Occipital lobe (tissue), 2 donors: Measurements from ENCODE around the gene TTLL10. TPM values are rescaled to one million over a fixed set of nuclear protein-coding genes. Genes with fewer than 3 reads are reported as not detected.
"Not testable (repeated sequence)": the region's sequence is repeated elsewhere in the genome, so short reads cannot be mapped to it uniquely, and the experiment has no call there.

Experiments
- DNase-seq: peaks from one replicate; lab custom pipeline; 2025; lab: John Stamatoyannopoulos, UW
- total RNA-seq: library from RNA; depleted of rRNA; stranded (reverse); fragments of >200 nt; gene quantifications from one replicate; pipeline ENCODE4 v1.2.3, GENCODE V29; 2014

Gene TTLL10
- total RNA-seq, 1 donor from 2014 or later = not detected

DNA sequence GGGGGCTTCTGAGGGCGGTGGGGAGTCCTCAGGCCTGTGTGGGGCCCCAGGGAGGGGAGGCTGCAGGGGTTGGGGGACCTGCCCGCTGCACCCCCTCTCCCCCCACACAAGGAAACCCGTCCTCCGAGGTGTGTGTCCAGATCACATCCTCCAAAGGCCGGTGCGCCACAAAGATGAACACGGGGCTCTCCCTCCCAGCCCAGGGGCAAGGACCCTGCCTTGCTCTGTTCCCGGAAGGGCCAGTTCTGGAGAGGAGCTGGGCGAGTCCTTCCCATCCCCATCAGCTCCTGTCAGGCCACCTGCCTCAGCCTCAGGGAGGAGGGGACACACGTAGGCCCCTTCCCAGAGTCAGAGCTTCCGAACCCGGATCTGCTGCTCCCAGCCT lies 2.5 kb upstream of the TTLL10 start:
- no peak for DNase-seq

DNA sequence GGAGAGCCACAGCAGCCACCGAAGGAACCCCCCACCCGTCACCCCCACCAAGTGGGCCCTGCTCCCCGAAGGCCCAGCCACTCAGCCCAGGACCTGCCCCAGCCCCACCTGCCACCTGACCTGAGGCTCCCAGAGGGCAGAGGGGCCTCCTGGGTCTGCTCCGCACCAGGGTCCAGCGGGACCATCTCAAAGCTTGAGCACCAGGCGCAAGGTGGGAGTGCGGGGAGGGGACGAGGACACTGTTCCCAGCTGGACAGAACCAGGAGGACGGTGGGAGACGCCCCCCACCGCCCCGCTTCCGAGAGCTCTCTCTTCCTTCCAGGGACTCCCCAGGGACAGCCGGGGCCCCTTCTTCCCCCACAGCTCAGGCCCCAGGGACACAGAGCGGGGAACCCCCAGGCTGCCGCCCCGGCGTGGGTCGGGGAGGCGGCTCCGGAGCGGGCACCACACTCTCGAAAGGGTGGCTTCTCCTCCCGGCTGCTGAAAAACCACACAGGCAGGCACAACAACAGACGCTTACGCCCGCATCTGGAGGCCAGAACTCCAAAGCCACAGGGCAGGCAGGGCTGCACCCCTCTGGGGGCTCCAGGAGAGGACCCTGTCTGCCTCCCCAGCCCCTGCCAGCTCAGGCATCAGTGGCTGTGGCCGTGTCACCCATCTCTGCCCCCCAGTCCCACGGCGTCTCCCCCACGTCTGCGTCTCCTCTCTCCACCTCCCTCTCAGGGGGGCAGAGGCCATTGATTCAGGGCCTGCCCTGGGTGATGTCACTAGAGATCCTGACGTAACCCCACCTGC lies 1.9 kb upstream of the TTLL10 start:
- no peak for DNase-seq

DNA sequence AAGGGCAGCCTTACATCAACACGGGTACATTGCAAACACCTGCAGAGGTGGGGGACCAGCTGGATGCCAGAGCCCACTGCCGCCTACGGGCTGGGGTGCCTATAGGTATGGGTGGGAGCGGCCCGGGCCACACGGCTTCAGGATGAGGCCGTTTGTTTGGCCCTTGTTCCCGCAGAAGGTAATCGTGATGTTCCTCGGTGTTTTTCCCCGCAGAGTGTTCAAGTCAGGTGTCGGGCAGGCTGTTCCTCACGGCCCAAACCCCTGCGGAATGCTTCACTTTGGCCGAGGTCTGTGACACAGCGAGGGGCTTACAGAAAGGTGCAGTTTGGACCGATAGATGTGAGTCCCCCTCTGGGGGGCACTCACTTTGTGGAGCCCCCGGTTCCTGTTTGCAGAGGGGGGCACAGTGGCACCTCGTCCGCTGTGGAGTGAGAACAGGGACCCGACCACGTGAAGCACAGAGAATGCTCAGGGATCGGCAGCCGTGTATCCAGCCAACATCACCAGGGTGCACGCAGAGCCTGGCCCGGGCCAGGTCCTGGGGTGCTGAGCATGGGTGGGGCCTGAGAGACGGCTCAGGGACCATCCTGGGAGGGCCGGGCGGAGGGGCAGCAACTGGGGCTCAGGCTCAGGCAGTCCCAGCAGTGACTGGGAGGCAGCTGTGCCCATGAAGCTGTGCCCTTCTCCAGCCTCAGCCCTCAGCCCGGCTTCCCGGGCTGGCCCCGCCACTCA lies 453 bp upstream of the TTLL10 start:
- DNase-seq = no peak

DNA sequence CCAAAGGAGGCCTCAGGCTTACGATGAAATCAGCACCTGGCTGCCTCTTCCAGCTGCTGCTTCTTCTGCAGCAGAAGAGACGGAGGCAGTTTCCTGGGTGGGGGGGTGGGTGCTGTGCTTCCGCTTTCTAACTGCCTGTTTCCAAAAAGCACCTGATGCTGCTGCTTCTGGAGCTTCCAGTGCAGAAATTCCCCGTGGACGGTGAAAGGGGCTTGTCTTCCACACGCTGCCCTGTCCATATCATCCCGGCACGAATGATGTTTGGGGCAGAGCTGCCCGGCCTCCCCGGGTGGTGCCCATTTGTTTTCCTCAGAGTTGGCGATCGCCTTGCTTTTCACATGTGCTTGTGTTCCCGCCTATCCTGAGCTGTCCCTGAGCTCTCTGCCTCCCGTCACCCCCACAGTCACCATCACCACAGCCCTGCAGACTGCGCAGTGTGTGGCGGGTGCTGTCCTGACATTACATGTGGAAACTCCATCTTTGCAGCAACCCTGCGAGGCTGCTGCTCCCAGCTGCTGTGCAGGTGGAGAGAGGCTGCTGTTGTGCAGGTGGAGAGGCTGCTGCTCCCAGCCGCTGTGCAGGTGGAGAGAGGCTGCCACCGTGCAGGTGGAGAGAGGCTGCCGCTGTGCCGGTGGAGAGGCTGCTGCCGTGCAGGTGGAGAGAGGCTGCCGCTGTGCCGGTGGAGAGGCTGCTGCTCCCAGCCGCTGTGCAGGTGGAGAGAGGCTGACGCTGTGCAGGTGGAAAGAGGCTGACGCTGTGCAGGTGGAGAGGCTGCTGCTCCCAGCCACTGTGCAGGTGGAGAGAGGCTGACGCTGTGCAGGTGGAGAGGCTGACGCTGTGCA lies 1.8 kb downstream of the TTLL10 start:
- DNase-seq = no peak

DNA sequence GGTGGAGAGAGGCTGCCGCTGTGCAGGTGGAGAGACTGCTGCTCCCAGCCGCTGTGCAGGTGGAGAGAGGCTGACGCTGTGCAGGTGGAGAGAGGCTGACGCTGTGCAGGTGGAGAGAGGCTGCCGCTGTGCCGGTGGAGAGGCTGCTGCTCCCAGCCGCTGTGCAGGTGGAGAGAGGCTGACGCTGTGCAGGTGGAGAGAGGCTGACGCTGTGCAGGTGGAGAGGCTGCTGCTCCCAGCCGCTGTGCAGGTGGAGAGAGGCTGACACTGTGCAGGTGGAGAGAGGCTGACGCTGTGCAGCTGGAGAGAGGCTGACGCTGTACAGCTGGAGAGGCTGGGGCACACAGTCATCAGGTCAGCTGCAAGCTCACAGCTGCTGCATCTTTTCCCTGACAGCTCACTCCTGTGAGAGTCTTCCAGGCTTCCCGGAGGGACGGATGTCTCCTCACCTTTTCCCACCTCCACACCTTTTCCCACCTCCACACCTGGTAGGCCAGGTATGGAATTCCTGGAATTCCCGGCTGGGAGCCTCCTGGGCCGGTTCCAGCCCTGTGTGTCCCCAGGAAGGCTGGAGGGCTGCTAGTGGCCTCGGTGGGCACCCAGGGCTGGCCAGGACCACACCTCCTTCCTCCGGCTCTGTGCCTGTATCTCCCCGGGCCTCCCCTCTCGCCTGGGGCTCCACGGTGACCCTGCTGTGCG lies 2.5 kb downstream of the TTLL10 start:
- DNase-seq = not testable (repeated sequence)

DNA sequence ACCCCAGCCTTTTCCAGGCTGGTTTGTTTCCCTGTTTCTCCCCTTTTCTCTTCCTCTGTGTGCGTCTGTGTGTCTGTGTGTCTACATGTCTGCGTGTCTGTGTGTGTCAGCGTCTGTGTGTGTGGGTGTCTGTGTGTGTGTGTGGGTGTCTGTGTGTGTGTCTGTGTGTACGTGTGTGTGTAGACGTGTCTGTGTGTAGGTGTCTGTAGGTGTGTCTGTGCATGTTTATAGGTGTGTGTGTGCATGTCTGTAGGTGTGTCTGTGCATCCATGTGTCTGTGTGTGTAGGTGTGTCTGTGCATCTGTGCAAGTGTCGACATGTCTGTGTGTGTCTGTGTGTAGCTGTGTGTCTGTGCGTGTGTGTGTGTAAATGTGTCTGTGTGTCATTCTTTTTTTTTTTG lies 3.3 kb downstream of the TTLL10 start:
- no peak for DNase-seq

DNA sequence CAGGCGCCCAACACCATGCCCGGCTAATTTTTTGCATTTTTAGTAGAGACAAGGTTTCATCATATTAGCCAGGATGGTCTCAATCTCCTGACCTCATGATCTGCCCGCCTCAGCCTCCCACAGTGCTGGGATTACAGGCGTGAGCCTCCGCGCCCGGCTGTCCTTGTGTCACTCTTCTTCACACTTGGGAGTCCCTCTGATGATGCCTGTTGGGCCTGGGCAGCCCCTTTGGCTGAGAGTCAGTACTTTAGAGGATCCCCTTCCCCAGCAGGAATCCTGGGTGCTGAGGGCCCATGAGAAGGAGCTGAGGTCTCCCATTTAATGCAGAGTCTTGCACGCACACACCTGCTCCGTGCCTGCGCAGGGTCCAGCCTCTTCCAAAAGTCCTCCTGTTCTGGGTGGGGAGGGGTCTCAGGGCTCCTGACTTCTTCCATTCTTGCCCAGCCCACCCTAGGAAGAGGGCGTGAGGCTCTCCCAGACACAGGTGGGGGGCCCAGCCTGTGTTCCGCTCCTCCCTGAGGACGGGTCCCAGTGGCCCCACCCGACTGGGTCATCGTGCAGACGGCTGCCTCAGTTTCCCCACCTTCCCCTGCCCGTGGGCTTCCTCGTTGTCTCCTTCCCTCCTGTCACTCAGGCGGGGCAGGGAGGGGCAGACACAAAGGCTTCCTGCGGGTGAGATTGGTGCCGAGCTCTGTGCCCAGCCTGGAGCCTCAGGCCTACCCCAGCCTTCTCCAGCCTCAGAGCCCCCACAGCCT lies 3.9 kb downstream of the TTLL10 start:
- DNase-seq = no peak

DNA sequence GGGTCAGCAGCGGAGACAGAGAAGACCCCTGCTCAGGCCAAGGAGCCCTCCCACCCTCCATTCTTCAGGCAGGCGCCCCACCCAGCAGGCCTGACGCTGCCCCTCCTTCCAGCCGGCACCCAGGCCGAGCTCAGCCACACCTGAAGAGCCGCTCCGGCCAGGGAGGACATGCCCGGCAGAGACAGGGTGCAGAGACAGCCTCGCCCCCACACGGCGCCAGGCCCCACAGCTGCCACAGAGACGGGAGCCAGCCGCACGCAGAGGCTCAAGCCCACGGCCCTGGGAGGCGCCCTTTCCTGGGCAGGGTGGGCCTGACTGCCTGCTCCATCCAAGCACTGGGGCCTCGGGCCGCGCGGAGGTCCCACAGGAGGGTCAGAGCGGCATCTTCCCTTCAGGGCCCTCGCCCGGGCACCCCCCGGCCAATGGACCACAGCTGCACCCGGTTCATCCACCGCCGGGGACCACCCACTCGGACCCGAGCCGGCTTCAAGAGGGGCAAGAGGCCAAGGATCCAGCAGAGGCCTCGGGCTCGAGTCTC lies 5.2 kb downstream of the TTLL10 start:
- DNase-seq = no peak

DNA sequence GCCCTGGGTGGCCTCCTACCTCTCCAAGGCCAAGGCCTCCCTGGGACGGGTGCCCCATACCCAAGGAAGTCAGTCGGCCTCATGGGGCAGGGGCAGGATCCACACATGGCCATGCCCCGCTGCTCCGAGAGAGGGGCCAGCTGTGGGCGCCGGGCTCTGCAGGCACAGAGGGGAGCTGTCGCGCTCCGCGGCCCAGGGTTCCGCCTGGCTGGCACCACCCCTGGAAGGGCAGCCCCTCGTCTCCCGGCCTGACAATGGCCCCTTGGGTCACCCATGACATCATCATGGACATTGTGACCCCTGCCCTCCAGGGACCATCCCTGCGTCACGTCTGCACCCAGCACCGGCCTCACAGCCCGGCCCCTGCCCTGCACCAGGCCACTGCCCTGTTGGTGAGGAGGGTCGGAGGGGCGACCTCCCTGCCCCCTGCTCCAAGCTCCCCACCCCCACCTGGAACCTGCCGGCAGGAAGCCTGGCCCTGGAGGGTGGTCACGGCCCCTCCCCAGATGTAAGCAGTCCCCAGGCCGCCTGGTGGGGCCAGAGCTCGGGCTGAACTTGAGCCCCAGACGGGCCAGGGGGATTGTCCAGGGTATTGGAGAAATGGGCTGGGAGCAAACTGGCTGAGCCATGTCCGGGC lies 5.8 kb downstream of the TTLL10 start:
- no peak for DNase-seq

DNA sequence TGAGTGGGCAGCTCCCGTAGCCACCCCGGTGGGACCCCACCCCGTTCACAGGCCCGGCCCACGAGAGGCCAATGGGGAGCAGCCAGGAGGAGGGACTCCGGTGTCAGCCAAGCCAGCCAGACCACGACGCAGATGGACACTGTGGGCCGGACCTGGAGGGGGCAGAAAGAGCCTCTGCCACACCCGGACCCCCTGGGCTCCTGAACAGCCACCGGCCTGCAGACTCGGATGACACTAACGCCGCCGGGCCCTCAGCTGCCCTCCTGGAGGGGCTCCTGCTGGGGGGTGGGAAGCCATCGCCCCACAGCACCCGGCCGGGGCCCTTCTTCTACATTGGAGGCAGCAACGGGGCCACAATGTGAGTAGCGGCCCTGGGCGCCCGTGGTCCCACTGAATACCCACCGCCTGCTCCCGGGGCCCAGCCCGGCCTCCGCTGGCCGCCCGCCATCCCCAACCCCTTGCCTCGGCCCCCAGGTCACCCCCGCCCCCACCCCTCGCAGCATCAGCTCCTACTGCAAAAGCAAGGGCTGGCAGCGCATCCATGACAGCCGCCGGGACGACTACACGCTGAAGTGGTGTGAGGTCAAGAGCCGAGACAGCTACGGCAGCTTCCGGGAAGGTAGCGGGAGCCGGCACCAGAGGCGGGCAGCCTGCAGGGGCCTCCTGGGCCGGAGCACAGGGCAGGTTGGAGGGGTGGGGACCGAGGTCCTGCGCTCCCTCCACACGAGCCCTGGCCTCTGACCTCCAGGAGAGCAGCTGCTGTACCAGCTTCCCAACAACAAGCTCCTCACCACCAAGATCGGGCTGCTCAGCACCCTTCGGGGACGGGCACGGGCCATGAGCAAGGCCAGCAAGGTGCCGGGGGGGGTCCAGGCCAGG lies 6.5 kb downstream of the TTLL10 start:
- no peak for DNase-seq

DNA sequence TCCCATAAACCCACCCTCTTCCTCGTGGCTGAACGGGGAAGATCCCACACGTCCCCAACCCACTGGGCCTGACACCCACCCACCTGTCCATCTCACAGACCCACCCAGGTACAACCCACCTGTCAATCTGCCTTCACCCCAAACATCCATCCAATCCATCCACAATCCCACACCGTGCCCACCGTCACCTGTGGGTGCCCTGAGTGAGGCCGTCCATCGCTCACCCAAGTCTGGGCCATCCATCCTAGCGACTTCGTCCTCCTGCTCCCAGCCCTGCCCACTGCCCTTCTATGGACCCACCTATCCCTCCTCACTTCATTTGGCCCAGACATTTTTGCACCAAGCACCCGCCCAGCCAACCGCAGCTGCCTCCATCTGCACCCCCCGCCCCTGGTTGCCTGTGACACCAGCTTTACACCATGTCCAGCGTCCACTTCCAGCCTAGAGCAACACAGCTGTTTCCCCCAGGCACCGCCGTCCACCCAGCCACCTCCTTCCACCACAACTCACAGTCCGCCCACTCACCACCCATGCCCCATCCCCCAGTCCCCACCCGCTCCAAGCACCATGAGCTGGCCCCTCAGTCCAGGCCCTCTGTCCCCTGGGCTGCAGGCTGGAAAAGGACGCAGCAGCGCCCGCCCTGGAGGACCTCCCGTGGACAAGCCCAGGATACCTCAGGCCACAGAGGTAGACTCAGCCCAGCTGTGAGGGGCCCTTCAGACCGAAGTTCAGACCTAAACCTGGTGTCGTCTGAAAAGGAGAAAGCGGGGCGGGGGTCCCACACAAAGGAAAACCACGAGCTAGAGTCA lies 7.7 kb downstream of the TTLL10 start:
- DNase-seq = no peak

DNA sequence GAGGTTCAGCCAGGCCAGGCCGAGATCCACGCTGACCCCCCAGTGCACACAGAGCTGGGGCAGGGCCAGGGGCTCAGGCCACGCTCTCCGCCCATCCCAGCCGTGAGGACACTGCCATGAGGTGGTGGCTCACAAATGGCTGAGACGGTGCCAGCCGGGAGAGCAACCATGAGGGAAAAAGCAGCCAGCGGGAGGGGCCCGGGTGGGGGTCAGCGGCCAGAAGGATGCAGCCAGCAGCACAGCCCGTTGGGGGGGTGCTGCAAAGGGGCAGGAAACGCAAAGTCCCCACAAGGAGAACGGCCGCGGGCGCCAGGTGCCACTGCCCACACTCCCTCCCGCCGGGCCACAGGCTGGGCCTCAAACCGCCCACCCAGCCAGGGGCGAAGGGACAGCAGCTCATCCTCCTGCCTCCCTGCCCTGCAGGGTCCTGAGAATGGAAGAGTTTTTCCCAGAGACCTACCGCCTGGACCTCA lies 8.3 kb downstream of the TTLL10 start:
- no peak for DNase-seq

DNA sequence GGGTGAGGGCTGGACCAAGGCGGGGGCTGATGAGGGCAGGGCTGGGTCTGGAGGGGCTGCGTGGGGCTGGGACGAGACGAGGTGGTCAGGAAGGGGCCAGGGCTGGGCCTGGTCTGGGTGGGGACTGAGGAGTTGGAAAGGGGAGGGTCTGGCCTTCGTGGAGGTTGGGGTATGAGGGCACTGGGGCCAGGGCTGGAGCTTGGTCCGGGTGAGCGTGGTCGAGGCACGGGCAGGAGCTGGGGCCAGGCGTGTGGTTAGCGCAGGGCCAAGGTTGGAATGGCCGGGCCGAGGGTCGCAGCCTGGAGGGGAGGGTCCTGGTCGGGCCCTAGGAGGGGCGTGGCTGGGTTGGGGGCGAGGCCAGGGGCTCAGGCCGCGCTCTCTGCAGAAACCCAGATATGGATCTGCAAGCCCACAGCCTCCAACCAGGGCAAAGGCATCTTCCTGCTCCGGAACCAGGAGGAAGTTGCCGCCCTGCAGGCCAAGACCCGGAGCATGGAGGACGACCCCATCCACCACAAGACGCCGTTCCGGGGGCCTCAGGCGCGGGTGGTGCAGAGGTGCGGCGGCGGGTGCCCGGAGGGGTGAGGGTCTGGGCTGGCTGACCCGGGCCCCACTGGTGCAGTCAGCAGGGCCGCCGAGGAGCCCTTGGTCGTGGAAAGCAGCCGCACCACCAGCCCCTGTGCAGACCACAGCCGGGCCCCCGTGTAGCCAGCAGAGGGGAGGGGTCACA lies 9.0 kb downstream of the TTLL10 start:
- no peak for DNase-seq

DNA sequence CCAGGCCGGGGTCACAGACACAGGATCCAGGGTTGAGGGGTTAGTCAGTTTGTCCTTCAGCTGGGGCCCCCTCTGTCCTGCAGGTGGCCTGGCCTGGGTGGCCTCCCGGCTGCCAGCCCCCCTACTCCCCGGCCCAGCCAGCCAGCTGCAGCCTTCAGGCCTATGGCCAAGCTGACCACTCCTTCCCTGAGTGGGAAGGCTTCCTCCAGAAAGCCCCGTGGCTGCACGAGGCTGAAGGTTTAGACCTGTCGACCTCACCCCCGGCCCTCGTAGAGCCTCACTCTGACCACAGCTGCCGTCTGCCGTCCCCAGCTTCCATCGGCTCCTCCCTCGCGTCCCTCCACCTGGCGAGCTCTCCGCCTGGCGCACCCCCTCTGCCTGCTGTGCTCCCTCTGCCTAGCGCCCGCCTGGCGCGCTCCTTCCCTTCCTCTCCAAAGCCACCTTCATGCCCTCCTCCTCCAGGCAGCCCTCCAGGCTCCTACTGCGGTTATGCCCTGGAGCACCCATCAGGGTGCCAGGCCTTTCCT lies 9.6 kb downstream of the TTLL10 start:
- DNase-seq = no peak

DNA sequence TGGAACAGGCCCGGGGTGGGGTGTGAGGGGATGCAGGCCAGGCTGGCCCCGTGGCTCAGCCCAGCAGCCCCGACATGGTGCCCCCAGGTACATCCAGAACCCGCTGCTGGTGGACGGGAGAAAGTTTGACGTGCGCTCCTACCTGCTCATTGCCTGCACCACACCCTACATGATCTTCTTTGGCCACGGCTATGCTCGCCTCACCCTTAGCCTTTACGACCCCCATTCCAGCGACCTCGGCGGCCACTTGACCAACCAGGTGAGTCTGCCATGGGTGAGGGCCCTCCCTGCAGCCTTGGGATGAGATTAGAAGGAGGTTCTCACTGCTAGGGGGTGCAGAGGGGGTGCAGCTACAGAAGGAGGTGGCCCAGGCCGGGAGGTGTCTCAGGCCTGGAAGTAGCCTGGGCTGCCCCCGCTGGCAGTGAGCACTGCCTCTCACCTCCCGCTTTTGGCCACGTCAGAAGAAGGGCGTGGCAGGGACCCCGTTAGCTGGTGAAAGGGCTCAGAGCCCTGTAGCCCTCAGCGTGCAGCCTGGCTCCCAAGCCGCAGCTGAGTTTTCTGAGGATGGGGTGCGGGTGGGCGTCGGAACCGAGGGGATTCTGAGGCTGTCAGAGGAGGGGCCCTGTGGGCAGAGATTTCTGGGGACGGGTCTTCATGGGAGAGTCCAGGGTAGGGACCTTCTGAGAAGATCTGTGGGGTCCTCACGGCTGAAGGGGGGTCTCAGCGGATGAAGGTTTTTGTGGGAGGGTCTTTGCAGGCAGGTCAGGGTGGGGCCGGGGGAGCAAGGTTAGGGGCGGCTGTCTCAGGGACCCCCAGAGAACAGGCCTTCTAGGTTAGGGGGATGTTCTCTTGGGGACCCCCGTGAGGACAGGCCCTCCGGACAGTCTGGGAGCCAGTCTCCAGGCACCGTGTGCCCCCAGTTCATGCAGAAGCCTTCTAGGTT lies 10.4 kb downstream of the TTLL10 start:
- DNase-seq = no peak
